Central memory CD8-positive, alpha-beta T cell (primary cell): ENCODE results near the gene ALK.
"Not testable (repeated sequence)": the region's sequence is repeated elsewhere in the genome, so short reads cannot be mapped to it uniquely, and the experiment has no call there.

Experiments
- ATAC-seq: fragments of 150-1000 bp; cut with Tn5 transposase; replicated peaks from 2 replicates; pipeline ENCODE4 v1.10.0; 2022; ENCODE audit warnings: mild to moderate bottlenecking, moderate FRiP score, moderate number of reproducible peaks; ENCODE audit not compliant: poor library complexity, severe bottlenecking; ENCODE audit errors: extremely low read depth
- DNase-seq, 2 donors: peaks; one replicate each; pipeline ENCODE4 v3.0.0; 2021; ENCODE audit warnings: low spot score in 2 of 2
- H3K27ac Mint-ChIP-seq: one replicate; pipeline ENCODE4 v1.8.0; 2022; ENCODE audit warnings: low read depth, mild to moderate bottlenecking, moderate library complexity, mixed read lengths
- H3K27me3 Mint-ChIP-seq: one replicate; pipeline ENCODE4 v1.8.0; 2022; ENCODE audit warnings: mixed read lengths
- H3K36me3 Mint-ChIP-seq: one replicate; pipeline ENCODE4 v1.8.0; 2022; ENCODE audit warnings: mild to moderate bottlenecking, moderate library complexity, mixed read lengths; ENCODE audit not compliant: insufficient read depth
- H3K4me1 Mint-ChIP-seq: one replicate; pipeline ENCODE4 v1.8.0; 2022; ENCODE audit warnings: mixed read lengths
- H3K4me3 Mint-ChIP-seq: one replicate; pipeline ENCODE4 v1.8.0; 2022; ENCODE audit warnings: mild to moderate bottlenecking, moderate library complexity, mixed read lengths
- H3K9me3 Mint-ChIP-seq: one replicate; pipeline ENCODE4 v1.8.0; 2022; ENCODE audit warnings: mixed read lengths

ALK gene

GRCh38 chr2:29824145-29824544, 97.2 kb downstream of the ALK start:
- not testable (repeated sequence) for H3K36me3 Mint-ChIP-seq, H3K27ac Mint-ChIP-seq, H3K4me1 Mint-ChIP-seq

GRCh38 chr2:29821591-29821990, 99.8 kb downstream of the ALK start:
- H3K36me3 Mint-ChIP-seq, result no peaks in the 10 kb centered on the region
- H3K27ac Mint-ChIP-seq, result no peak overlapping the region
- H3K9me3 Mint-ChIP-seq, result no peaks in the 10 kb centered on the region
- no peak for DNase-seq
- no peaks in the 10 kb centered on the region for H3K4me1 Mint-ChIP-seq
- peaks cover 37% of the 10 kb centered on the region for H3K27me3 Mint-ChIP-seq
- no peak overlapping the region for H3K4me3 Mint-ChIP-seq
- no peak for ATAC-seq

More at GRCh38 chr2:29824145-29824544, 97.2 kb downstream of the ALK start:
- not testable (repeated sequence) for ATAC-seq, H3K9me3 Mint-ChIP-seq, H3K4me3 Mint-ChIP-seq, DNase-seq
- peaks cover 46% of the 10 kb centered on the region for H3K27me3 Mint-ChIP-seq

- Mint-ChIP-seq H3K4me3 (no peak overlapping the region), H3K36me3 (no peaks in the 10 kb centered on the region), H3K4me1 (no peaks in the 10 kb centered on the region), H3K27me3 (peaks cover 19% of the 10 kb centered on the region), H3K27ac (no peak overlapping the region), H3K9me3 (no peaks in the 10 kb centered on the region)
- DNase-seq (no peak), ATAC-seq (no peak)
Measured at GRCh38 chr2:29819570-29819969, 101.8 kb downstream of the ALK start.

- H3K4me1 Mint-ChIP-seq, result no peaks in the 10 kb centered on the region
- ATAC-seq, result no peak
- H3K36me3 Mint-ChIP-seq, result peaks cover 2% of the 10 kb centered on the region
- no peak overlapping the region for H3K4me3 Mint-ChIP-seq
- H3K27me3 Mint-ChIP-seq, result peaks cover 8% of the 10 kb centered on the region
- H3K27ac Mint-ChIP-seq, result no peak overlapping the region
- no peaks in the 10 kb centered on the region for H3K9me3 Mint-ChIP-seq
- DNase-seq, result no peak
Measured at GRCh38 chr2:29817801-29818680, 103.3 kb downstream of the ALK start.

GRCh38 chr2:29817299-29817698, 104.1 kb downstream of the ALK start:
- H3K36me3 Mint-ChIP-seq, result peaks cover 2% of the 10 kb centered on the region
- H3K4me3 Mint-ChIP-seq, result no peak overlapping the region
- H3K4me1 Mint-ChIP-seq, result no peaks in the 10 kb centered on the region
- DNase-seq (no peak), ATAC-seq (no peak)
- H3K27me3 Mint-ChIP-seq, result peaks cover 8% of the 10 kb centered on the region
- H3K9me3 Mint-ChIP-seq, result no peaks in the 10 kb centered on the region
- H3K27ac Mint-ChIP-seq, result no peak overlapping the region

- H3K27me3 Mint-ChIP-seq, result peaks cover 15% of the 10 kb centered on the region
- DNase-seq (no peak), ATAC-seq (no peak)
- peaks cover 2% of the 10 kb centered on the region for H3K36me3 Mint-ChIP-seq
- H3K4me1 Mint-ChIP-seq, result no peaks in the 10 kb centered on the region
- no peak overlapping the region for H3K4me3 Mint-ChIP-seq
- H3K27ac Mint-ChIP-seq, result no peak overlapping the region
- no peaks in the 10 kb centered on the region for H3K9me3 Mint-ChIP-seq
Measured at GRCh38 chr2:29816651-29817050, 104.7 kb downstream of the ALK start.

GRCh38 chr2:29811378-29811777, 110.0 kb downstream of the ALK start:
- Mint-ChIP-seq H3K27me3 (peaks cover 47% of the 10 kb centered on the region), H3K27ac (no peak overlapping the region), H3K36me3 (peaks cover 2% of the 10 kb centered on the region), H3K4me1 (no peaks in the 10 kb centered on the region), H3K4me3 (no peak overlapping the region), H3K9me3 (no peaks in the 10 kb centered on the region)
- ATAC-seq, result no peak
- DNase-seq, result no peak

- DNase-seq (no peak), ATAC-seq (no peak)
- H3K9me3 Mint-ChIP-seq, result peaks cover 2% of the 10 kb centered on the region
- H3K27ac Mint-ChIP-seq, result no peak overlapping the region
- H3K4me3 Mint-ChIP-seq, result no peak overlapping the region
- H3K4me1 Mint-ChIP-seq, result no peaks in the 10 kb centered on the region
- peaks cover 2% of the 10 kb centered on the region for H3K36me3 Mint-ChIP-seq
- peaks cover 51% of the 10 kb centered on the region for H3K27me3 Mint-ChIP-seq
Measured at GRCh38 chr2:29810956-29811355, 110.4 kb downstream of the ALK start.

GRCh38 chr2:29808321-29808720, 113.1 kb downstream of the ALK start:
- H3K36me3 Mint-ChIP-seq, result peaks cover 2% of the 10 kb centered on the region
- ATAC-seq, result no peak
- no peaks in the 10 kb centered on the region for H3K4me1 Mint-ChIP-seq
- H3K27me3 Mint-ChIP-seq, result peaks cover 68% of the 10 kb centered on the region
- no peak for DNase-seq
- no peak overlapping the region for H3K4me3 Mint-ChIP-seq
- peaks cover 8% of the 10 kb centered on the region for H3K9me3 Mint-ChIP-seq
- no peak overlapping the region for H3K27ac Mint-ChIP-seq

- no peak for DNase-seq
- H3K36me3 Mint-ChIP-seq, result peaks cover 2% of the 10 kb centered on the region
- H3K9me3 Mint-ChIP-seq, result peaks cover 10% of the 10 kb centered on the region
- H3K27me3 Mint-ChIP-seq, result peaks cover 58% of the 10 kb centered on the region
- no peak overlapping the region for H3K27ac Mint-ChIP-seq
- no peak for ATAC-seq
- H3K4me1 Mint-ChIP-seq, result no peaks in the 10 kb centered on the region
- no peak overlapping the region for H3K4me3 Mint-ChIP-seq
Measured at GRCh38 chr2:29807082-29807481, 114.3 kb downstream of the ALK start.

GRCh38 chr2:29806461-29806860, 114.9 kb downstream of the ALK start:
- Mint-ChIP-seq H3K36me3 (peaks cover 2% of the 10 kb centered on the region), H3K27ac (no peak overlapping the region), H3K9me3 (peaks cover 14% of the 10 kb centered on the region), H3K27me3 (peaks cover 51% of the 10 kb centered on the region), H3K4me3 (no peak overlapping the region), H3K4me1 (no peaks in the 10 kb centered on the region)
- DNase-seq (no peak), ATAC-seq (no peak)

- DNase-seq, result no peak
- H3K4me3 Mint-ChIP-seq, result no peak overlapping the region
- peaks cover 61% of the 10 kb centered on the region for H3K27me3 Mint-ChIP-seq
- H3K27ac Mint-ChIP-seq, result no peak overlapping the region
- peaks cover 2% of the 10 kb centered on the region for H3K36me3 Mint-ChIP-seq
- peaks cover 14% of the 10 kb centered on the region for H3K9me3 Mint-ChIP-seq
- H3K4me1 Mint-ChIP-seq, result no peaks in the 10 kb centered on the region
- no peak for ATAC-seq
Measured at GRCh38 chr2:29804671-29805070, 116.7 kb downstream of the ALK start.

GRCh38 chr2:29803537-29803936, 117.8 kb downstream of the ALK start:
- DNase-seq (no peak), ATAC-seq (no peak)
- H3K9me3 Mint-ChIP-seq, result peaks cover 14% of the 10 kb centered on the region
- no peaks in the 10 kb centered on the region for H3K4me1 Mint-ChIP-seq
- H3K27me3 Mint-ChIP-seq, result peaks cover 54% of the 10 kb centered on the region
- peaks cover 2% of the 10 kb centered on the region for H3K36me3 Mint-ChIP-seq
- H3K4me3 Mint-ChIP-seq, result no peak overlapping the region
- no peak overlapping the region for H3K27ac Mint-ChIP-seq
